HG03342 (cell line): ENCODE results near the gene ACTG2.
"Not testable (repeated sequence)": the region's sequence is repeated elsewhere in the genome, so short reads cannot be mapped to it uniquely, and the experiment has no call there.

Experiments used
- ATAC-seq: cut with Tn5 transposase; IDR thresholded peaks from one replicate; pipeline ENCODE4 v1.9.1; 2021; ENCODE audit warnings: mild to moderate bottlenecking, moderate library complexity; ENCODE audit not compliant: unreplicated experiment

Gene ACTG2

DNA sequence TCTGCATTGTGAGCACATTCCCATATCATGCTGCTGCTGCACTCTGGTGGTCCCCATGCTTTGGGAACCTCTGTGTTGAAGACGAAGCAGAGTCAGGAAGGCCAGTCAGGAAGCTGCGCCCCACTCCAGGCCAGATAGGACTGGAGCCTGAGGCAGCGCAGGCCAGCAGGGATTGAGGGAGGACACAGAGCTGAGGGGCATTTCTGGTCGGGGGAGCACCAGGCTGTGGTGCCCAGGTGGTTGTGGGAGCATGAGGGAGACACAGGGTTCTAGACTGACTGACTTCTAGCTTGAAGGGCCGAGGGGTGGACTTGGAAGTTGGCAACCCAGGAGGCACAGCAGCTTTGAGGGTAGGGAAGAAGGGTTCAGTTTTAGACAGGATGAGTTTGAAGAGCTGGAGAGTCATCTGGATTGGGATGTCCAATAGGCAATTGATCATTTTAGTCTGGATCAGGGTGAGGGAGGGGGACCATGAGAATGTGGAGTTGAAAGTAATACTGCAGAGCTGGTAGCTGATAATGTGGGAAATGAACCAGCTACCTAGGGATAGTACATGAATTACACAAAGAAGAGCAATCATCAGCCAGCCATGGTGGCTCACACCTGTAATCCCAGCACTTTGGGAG, 1.4 kb upstream of the ACTG2 start:
- ATAC-seq: no peak

- no peak for ATAC-seq
Measured at GRCh38 chr2:73893764-73894474, 1.1 kb downstream of the ACTG2 start.

DNA sequence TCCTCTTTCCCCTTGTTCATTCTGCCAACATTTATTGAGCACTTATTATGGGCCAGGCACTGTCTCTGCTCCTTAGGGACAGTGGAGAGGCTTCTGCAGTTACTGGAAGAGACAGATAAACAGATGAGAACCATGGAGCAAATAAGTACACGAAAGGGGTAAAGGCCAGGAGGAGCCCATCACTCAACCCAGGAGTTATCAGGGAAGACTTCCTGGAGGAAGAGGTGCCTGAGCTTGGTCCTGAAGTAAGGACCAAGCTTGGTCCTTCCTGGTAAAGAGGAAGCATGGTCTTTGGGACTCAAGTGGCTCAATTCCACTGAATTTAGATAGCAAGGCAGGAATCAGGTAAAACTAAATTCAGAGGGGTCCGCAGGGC, 1.7 kb downstream of the ACTG2 start:
- no peak for ATAC-seq

GRCh38 chr2:73894877-73895276, 2.1 kb downstream of the ACTG2 start:
- no peak for ATAC-seq

DNA sequence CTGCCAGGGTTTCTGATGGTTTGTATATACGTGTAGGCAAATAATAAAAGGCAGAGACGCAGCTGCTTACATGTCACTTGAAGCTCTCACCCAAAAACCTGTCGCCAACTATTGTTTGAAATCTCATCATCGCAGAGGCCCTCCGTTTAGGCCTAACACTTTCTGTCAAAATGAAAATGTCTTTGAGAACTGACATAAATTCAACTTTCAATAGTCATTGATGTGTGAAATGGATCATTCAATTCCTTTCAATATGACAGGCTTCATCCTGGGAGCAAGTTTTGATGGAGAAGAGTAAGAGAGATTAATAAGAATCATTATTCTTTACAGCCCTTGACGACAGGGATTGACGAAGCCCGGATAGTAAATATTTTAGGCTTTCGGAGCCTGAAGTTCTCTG, 2.7 kb downstream of the ACTG2 start:
- no peak for ATAC-seq

DNA sequence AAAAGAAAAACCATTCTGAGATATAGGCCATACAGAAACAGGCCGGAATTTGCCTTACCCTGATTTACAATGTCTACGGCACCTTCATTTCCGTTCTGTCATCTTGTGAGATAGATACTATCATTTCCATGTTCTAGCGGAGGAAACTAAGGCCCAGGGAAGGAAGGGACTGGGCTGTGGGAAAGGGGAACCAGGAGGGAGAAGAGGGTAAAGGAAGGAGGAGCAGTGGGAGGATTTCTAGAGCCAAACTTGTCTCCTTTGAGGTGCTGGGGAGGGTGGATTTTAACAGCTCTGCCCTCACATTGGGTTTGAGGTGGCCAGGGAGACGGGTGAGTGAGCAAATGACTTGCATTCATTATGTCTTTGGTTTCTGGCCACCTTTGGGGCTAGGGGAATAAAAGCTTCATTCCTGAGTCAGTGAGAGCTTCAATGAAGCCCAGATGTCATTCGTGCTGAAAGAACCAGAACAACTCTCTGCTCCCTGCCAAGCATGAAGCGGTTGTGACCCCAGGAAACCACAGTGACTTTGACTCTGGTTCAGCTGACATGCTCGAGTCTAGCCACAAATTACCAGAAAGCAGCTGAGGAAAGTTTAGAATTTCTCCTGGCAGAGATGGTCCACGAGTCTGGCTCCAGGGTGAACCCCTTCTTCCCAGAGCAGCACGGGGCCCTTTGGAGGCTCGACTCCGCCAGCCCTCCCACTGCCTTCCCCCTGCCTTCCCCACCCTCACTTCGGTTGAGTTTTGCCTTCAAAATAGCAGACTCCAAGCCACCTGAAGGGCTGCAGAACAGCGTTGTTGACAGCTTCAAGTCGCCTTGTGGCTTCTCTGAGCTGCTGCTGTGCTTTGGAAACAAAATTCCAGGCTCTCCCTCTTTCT, 3.8 kb downstream of the ACTG2 start:
- peak; percentile 59 for ATAC-seq

DNA sequence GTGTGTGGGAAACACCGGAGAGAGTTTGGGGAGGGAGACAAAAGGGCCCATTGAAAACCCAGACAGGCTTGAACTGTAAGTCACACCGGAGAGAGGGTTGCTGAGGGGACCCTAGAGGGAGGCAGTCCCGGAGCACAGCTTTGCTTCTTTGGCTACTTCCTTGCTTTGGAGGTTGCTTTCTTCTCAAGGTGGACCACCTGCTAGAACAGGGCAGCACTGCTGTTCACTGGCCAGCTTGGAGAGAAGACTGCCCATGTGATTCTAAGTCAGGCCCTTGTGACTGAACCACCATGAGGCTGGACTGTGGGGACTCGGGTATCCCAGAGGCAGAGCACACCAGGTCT, 4.4 kb downstream of the ACTG2 start:
- ATAC-seq: no peak

DNA sequence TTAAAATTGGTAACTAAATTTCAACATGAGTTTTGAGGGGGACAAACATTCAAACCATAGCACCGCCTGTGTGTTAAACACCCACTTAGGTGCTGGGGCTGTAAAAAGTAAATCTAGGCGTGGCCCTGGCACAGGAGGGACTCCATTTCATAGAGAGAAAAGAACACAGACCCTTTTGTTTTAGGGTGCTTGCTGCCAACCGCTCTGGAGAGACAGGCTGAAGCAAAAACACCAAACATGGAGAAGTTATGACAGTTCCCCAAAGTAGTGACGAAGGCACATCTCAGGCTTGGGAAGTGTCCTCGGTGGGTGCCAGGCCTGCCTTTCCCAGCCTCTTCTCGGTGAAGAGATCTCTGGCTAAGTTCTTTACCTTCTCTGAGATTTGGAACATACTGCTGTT, 5.1 kb downstream of the ACTG2 start:
- ATAC-seq: no peak

DNA sequence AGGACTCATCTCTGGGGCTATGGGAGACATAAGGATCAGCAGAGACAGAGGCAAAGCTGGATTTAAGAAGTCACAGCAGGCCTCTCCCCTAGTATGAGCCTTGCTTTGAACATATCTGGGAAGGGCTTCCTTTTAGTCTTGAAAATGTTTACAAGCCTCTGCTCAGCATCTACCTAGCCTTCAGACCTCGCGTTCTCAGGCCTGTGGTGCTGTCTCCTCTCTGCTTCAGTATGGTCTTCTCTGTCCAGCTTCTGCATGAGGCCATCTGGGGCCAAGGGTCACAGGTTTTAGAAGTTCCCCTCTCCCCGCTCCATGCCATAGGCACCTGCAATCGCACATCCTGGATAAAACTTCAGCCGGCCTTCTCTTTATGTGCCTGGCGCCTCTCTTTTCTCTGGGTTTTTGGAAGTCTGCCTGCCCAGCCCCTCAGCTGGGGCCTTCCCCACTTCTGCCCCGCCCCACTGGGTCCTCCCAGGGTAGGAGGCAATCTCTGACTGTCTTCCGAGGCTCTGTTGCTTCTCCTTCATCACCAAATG, 7.1 kb downstream of the ACTG2 start:
- no peak for ATAC-seq

GRCh38 chr2:73901143-73901542, 8.3 kb downstream of the ACTG2 start:
- ATAC-seq: no peak

- ATAC-seq: no peak
Measured at GRCh38 chr2:73902284-73902683, 9.5 kb downstream of the ACTG2 start.

- no peak for ATAC-seq
Measured at GRCh38 chr2:73903313-73903712, 10.5 kb downstream of the ACTG2 start.

DNA sequence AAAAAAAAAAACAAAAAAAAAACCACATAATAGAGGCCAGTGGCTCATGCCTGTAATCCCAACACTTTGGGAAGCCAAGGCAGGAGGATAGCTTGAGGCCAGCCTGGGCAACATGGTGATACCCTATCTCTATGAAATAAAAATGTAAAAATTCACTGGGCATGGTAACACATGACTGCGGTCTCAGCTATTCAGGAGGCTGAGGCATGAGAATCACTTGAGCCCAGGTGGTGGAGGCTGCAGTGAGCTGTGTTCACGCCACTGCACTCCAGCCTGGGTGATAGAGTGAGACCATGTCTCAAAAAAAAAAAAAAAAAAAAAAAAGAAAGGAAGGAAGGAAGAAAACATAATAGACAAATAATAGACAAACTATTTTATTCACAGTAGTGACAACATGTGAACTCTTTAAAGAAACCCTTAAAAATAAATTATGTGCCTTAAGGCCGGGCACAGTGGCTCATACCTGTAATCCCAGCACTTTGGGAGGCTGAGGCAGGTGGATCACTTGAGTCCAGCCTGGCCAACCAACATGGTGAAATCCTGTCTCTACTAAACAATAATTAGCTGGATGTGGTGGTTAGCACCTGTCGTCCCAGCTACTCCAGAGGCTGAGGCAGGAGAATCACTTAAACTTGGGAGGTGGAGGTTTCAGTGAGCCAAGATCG, 11.3 kb downstream of the ACTG2 start:
- ATAC-seq: not testable (repeated sequence)

DNA sequence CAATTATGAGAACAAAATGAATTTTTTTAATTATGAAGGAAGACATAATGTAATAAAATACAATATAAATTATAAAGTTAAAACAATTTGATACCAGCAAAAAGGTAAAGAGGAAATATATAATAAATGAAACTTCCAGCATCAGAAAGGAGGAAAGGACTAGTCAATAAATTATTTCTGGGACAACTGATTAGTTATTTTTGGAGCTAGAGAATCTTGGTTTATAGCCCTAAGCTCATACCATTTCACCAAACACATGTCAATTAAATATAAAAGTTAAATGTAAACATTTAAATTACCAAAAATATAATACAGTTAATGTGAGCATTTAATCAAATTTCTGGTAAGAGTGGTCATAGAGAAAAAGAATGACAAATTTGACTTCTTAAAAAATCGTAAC, 12.1 kb downstream of the ACTG2 start:
- ATAC-seq: no peak

DNA sequence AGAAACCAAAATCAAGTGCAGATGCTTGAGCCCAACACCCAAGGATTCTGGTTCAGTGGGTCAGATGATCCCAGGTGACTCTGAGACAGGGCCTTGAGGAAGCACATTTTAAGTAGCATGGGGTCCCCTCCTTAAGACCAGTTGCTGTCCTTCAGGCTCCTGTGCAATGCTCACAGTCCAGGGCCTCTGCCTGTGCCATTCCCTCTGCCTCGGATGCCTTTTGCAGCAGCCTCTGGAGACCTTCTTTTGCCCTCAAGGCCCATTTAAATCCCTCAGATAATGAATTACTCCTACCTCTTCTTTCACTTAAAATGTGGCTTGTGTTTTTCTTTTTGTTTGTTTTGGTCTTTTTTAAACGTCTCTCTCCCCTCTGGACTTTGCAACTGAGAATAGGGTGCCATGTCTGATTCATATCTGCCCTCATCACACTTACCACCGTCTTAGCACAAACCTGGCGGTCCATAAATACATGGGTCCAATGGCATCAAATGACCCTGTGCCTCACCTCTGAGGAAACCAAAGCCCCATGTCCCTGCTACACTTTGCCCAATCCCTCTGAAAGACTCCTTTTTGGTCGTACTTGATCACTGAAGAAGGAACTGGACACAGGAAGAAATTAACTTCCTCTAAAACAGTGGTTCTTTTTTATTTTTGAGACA, 14.2 kb downstream of the ACTG2 start:
- ATAC-seq: no peak

DNA sequence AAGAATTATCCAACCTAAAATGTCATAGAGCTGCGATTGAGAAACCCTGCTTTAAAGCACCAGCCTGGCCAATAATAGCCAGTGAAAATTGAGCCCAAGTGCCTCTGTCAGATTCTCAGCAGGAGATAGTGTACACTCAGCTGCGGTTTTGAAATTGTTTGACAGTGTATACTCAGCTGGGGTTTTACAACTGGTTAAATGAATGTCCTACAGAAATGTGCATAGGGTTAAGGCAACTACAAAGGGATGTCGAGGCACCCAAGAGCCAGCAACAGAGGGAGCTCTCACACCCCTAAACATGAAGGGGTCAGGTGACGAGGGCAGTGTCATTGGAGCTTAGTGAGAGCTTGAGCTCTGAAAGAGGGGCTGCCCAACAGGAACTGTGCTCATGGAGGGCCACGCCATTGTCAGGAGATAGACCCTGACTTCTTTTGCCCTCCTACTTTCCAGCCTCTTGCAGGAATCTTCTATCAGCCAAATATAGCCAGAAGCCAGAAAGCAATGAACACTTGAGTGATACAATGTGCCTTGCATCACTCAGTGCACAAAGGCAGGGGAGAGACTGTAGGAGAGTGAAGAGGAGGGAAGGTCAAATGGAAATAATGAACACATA, 15.1 kb downstream of the ACTG2 start:
- ATAC-seq: peak; percentile 68

DNA sequence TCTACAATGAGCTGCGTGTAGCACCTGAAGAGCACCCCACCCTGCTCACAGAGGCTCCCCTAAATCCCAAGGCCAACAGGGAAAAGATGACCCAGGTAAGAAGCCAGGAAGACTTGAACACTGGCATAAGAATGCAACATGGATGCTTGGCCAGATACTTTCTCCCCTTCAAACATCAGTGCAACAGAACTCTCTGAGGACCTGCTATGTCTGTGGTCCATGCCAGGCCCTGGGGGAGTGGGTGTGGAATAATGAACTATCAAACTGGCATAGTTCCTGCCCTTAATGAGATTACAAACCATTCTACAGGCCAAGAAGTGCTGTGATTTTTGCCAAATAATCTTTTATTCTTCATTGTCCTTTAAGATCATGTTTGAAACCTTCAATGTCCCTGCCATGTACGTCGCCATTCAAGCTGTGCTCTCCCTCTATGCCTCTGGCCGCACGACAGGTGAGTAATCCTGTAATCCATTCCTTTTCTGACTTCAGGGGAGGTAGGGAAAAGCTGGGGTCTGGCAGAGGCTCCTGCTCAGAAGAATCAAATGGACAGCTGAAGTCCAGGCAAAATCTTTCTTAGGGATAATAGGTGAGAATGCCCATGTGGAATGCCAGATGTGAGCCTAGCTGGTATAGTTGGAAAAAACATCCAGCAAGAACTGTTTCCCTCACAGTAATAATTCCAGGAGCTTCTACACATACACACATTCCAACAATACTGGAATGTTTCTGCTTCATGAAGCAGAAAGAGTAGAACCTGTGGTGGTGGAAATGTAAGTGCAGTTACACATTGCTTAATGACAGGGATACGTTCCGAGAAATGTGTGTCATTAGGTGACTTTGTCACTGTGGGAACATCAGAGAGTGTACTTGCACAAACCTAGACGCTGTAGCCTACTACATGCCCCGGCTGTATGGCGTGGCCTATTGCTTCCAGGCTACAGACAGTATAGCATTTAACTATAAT, 16.2 kb downstream of the ACTG2 start:
- no peak for ATAC-seq

DNA sequence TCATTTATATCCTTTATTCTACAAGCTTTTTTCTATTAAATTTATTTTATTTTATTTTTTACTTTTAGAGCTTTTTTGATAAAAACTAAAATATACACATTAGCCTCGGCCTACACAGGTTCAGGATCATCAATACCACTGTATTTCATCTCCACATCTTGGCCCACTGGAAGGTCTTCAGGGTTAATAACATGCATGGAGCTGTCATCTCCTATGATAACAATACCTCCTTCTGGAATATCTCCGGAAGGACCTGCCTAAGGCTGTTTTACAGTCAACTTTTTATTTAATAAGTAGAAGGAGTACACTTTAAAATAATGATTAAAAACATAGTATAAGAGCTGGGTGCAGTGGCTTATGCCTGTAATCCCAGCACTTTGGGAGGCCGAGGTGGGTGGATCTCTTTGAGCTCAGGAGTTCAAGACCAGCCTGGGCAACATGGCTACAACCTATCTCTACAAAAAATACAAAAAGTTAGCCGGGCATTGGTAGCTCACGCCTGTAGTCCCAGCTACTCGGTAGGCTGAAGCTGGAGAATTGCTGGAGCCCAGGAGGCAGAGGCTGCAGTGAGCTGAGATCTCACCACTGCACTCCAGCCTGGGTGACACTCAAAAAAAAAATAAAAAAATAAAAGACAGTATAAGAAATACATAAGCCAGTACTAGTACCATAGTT, 18.2 kb downstream of the ACTG2 start:
- no peak for ATAC-seq
